DND-41 (cell line): ENCODE measurements around the gene CARD14.

ENCODE experiments used
- EZH2 ChIP-seq: IDR thresholded peaks from 3 replicates; pipeline ENCODE4 v1.6.1; 2012; ENCODE audit warnings: borderline replicate concordance, low read depth, mild to moderate bottlenecking, moderate library complexity, low read length, inconsistent platforms; ENCODE audit not compliant: severe bottlenecking
- TF ChIP-seq, protein P1 (sequence below): IDR thresholded peaks from 2 replicates; pipeline ENCODE4 v1.5.1; 2012; ENCODE audit warnings: borderline replicate concordance, low read length, moderate library complexity, mild to moderate bottlenecking; ENCODE audit not compliant: poor library complexity, severe bottlenecking; ENCODE audit errors: extremely low read depth

DNA sequence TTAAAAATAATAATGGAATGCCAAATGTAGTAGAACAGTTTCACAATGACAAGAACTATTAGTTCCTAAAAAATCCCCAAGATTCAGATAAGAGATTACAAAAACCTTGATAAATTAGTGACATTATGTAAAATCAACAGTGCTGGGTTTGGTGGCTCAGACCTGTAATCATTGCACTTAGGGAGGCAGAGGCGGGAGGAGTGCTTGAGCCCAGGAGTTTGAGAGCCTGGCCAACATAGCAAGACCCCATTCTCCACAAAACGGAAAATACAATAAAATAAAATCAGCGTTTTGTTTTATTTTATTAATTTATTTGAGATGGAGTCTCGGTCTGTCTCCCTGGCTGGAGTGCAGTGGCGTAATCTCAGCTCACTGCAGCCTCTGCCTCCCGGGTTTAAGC lies 4.1 kb downstream of the CARD14 start:
- TF ChIP-seq, protein P1, sequence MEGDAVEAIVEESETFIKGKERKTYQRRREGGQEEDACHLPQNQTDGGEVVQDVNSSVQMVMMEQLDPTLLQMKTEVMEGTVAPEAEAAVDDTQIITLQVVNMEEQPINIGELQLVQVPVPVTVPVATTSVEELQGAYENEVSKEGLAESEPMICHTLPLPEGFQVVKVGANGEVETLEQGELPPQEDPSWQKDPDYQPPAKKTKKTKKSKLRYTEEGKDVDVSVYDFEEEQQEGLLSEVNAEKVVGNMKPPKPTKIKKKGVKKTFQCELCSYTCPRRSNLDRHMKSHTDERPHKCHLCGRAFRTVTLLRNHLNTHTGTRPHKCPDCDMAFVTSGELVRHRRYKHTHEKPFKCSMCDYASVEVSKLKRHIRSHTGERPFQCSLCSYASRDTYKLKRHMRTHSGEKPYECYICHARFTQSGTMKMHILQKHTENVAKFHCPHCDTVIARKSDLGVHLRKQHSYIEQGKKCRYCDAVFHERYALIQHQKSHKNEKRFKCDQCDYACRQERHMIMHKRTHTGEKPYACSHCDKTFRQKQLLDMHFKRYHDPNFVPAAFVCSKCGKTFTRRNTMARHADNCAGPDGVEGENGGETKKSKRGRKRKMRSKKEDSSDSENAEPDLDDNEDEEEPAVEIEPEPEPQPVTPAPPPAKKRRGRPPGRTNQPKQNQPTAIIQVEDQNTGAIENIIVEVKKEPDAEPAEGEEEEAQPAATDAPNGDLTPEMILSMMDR: no peak
- no peak for TF ChIP-seq EZH2
